Transverse colon (tissue), 3 donors: ENCODE data around the gene NCOR1.

Experiments
- POLR2A ChIP-seq: fragments of 450-650 bp; IDR thresholded peaks from one replicate; pipeline ENCODE4 v1.6.1; 2016; ENCODE audit warnings: antibody characterized with exemption, mild to moderate bottlenecking, moderate library complexity
- TF ChIP-seq, protein P1 (sequence below), 5 experiments: fragments of 200-600 bp in 3 of 5; fragments of 450-650 bp in 2 of 5; sonication (generic) in 3 of 5; IDR thresholded peaks; 1 replicate in 2 of 5; 2 replicates in 3 of 5; pipeline ENCODE4 v1.5.1; 2016 to 2017; ENCODE audit warnings: antibody characterized with exemption in 5 of 5, inconsistent platforms in 3 of 5, mild to moderate bottlenecking in 2 of 5, moderate library complexity in 1 of 5

DNA sequence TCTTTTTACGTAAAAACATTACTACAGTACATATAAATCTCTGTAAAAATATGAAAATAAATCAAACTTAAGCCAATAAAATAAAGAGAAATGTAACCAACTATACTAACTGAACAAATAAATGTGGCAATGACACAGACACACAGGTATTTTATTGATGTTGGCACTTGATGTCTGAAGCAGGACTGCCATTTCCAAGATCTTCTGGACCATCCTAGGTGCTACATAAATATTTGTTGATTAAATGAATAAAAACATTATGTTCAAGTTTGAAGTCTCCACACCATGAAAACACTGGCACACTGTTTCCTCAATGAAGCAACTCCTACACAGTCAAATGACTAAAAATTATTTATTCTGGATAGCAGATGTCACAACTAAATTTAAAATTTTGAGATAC is 106.9 kb downstream of the NCOR1 start:
- TF ChIP-seq, protein P1, sequence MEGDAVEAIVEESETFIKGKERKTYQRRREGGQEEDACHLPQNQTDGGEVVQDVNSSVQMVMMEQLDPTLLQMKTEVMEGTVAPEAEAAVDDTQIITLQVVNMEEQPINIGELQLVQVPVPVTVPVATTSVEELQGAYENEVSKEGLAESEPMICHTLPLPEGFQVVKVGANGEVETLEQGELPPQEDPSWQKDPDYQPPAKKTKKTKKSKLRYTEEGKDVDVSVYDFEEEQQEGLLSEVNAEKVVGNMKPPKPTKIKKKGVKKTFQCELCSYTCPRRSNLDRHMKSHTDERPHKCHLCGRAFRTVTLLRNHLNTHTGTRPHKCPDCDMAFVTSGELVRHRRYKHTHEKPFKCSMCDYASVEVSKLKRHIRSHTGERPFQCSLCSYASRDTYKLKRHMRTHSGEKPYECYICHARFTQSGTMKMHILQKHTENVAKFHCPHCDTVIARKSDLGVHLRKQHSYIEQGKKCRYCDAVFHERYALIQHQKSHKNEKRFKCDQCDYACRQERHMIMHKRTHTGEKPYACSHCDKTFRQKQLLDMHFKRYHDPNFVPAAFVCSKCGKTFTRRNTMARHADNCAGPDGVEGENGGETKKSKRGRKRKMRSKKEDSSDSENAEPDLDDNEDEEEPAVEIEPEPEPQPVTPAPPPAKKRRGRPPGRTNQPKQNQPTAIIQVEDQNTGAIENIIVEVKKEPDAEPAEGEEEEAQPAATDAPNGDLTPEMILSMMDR (IDR thresholded peaks at IDR 0.05): no peak
- TF ChIP-seq POLR2A: no peak
